GM20431 (cell line): ENCODE results near the gene LRRC55.
"Not testable (repeated sequence)": the region's sequence is repeated elsewhere in the genome, so short reads cannot be mapped to it uniquely, and the experiment has no call there.

Experiments
- in situ Hi-C: fragments of 300-500 bp; cut with MseI, MboI; formaldehyde crosslinking; loops from one replicate; pipeline ENCODE4 v1.15.0; 2020; ENCODE audit warnings: low sequenced_read_pairs; ENCODE audit not compliant: unreplicated experiment

LRRC55 gene

DNA sequence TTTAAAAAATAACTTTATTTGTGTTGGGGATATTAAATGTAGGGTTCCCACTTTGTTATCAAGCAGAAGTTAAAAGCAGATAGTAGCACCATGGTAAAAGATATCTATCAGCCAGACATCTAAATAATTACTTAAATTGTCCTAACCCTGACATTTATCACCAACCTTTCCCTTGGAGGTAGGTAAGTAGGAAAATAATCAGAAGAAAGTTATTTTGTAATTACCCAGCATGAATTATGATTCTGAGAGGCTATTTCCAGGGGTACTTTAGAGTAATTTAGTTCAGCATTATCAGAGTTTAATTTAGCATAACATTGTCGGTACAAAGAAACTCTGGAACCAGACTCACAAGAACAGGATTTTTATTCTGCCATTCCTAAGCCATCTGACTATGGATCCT is 23.2 kb upstream of the LRRC55 start:
- in situ Hi-C loops = no loop called here

DNA sequence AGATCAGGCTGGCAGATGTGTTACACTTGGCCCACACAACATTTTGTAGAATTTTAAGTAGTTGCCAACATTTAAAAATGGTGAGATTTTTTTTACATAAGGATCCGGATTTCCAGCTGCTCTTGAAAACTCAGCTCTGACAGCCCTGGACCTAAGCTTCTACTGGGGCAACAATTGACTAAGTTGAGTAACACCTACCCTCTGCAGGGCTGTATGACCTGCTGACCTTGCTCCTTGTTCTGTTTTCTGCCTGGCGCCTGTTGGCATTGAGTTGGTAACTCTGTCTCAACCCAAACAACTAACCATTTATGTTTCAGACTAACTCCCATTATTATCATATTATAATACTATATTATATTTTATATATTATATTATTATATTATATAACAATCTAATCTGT is 21.1 kb upstream of the LRRC55 start:
- in situ Hi-C loops = no loop called here

DNA sequence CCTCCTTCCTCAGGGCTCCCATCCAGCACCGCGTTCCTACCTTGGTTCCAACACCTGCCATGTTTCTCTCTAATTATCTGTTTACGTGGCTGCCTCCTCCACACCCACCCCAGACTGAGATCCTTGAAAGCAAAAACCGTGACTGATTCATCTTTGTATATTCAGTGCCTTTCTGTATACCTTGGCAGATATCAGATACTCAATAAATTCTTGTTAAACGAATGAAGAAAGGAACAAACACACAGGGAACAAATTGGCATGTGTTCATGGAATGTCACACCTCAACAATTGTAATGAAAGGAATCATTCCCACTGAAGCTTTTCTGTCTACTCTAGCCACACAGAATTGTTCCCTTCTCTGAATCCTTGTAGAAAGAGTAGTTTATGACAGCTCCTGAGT is 20.4 kb upstream of the LRRC55 start:
- in situ Hi-C loops = no loop called here

DNA sequence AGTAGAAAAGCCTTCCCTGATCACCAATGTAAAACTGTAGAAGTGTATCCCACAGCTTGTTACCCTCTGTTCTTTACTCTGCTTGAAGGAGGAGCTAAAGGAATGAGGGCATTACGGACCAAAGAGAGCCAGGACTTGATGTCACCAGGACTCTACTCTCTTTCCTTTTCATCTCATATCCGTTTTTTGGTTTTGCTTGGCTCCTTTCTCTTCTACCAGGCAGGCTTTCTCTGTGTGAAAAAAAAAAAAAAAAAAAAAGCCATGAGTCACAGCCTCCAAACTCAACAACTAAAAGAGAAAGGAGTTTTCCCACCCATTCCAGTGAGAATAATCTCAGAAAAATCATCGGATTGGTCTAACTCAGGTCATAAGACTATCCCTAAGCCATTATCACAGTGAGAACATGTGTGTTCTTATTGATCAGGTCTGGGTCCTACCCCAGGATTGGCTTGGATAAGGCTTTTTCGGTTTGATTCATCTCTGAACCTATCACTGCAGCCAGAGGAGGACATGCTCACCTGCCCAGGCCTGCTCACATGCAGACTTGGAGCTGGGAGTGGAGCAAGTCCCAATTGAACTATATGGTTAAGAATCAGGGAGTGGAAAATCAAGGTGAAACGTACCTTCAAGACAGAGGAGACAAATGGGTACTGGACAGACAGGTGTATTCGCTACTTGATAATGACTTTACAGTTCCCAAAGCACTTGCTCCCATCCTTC is 19.4 kb upstream of the LRRC55 start:
- in situ Hi-C loops = no loop called here

DNA sequence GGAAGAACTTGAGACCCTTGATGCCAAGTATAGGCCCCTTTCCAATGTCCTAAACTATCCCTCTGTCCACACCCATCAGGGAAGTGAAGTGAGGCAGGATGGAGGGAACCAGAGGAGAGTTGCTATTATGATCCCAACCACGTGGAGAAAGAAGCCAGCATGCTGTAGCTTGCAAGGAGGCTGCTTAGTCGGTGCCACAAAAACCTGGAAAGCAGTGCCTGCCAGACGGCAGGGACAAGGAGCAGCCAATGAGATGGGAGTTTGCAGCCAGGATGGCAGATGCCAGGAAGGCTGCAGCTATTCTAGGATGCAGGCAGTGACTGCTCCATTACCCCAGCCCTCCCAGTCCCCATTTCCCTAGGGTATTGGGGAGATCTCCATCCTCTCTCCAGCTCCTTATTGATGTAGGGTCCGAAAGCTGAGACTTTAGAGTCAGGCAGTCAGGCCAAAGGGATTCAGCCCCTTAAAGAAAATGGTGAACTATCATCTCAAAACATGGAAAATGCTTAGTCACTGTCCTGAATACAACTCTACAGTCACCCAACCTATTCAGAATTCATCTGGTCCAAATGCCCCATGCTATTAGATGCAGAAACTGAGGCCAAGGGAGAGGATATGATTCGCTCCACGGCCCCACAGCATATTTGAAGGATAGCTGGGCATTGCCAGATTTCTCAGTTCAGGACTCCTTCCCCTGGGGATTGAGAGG is 18.4 kb upstream of the LRRC55 start:
- in situ Hi-C loops = no loop called here

DNA sequence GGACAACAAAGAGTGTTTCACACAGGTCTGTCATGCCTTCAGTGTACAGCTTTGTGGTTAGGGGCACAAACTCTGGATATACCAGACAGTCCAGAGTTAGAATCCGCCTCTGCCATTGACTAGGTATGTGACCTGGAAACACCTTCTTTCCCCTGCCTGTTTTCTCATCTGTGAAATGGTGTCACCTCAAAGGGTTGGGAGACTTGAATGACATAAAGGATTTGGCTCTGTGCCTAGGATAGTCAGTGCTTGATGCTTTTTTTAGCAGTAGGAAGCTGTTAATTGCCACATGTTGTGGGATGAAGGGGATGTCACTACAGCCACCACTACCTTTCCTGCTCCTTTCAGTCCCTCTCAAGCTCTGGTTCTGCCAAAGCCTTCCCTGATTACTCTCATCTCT is 17.4 kb upstream of the LRRC55 start:
- in situ Hi-C loops = no loop called here

DNA sequence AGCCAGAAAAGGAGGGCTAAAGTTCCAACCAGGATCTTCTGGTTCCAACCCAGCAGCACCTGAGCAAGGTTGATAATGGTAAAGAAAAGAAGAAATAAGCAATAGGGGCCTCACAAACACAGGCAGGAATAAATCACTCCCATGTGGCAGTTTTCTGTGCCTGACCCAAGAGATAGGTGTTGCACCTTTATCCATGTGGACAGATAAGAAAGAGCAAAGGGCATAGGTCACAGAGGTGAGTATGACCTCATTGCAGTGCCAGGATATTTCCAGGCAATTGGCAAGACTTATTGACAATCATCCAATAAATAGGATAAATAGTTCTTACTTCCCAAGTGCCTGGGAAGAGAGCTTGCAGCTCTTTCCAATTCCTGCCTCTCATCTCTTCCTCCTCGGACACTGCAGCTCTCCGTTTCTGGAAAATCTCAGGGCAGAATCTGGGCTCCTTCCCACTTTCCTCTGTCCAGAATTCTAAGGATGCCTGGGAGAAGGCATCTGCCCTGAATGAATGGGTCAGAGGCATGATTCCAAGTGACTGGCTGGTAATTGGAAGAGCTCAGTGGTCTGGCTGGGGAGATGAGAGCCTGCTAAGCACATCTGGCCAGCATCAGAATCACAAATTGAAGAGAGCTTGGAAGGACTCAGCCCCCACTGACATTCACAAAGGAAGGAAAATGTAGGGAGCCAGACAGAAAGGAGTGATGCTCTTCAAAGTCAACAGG is 14.5 kb upstream of the LRRC55 start:
- in situ Hi-C loops = no loop called here

DNA sequence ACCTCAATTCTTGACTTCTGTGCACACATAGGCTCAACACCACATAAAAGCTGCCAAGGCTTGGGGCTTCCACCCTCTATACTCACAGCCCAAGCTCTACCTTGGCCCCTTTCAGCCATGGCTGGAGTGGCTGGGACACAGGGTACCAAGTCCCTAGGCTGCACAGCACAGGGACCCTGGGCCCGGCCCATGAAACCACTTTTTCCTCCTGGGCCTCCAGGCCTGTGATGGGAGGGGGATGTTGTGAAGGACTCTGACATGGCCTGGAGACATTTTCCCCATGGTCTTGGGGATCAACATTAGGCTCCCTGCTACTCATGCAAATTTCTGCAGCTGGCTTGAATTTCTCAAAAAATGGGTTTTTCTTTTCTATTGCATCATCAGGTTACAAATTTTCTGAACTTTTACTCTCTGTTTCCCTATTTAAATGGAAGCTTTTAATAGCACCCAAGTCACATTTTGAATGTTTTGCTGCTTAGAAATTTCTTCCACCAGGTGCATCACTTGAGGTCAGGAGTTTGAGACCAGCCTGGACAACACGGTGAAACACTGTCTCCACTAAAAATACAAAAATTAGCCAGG is 11.9 kb upstream of the LRRC55 start:
- in situ Hi-C loops = not testable (repeated sequence)

DNA sequence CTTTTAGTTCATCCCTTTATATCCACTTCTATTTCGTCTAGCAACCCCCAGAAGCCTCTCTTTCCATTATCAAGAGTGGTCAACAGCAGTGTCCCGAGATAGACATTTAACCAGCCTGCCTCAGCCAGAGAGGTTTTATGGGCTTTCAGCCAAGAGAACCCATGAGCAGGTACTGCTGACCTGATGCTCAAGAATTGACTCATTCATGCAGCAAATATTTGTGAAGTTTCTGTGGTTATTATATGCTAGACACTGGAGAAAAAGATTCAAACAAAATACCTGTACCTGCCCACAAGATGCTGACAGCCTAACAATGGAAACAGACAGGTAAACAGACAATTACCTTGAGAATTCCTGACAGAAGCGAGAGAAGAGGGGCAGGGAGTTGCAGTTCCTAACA is 9.7 kb upstream of the LRRC55 start:
- in situ Hi-C loops = no loop called here

DNA sequence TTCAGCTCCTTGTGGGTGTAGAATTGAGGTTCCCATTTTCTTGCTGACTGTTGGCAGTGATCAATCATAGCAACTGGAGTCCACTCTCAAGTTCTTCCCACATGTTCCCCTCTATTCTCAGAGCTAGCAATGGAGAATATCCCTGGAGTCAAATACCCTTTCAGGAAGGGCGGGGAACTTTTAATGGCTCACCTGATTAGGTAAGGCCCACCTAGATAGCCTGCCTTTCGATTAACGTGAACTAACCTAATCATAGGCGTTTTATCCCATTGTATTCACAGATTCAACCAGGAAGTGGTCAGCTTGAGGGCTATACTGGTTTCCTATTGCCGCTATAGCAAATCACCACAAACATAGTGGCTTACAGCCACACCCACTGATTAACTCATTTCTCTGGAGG is 7.1 kb upstream of the LRRC55 start:
- in situ Hi-C loops = no loop called here

DNA sequence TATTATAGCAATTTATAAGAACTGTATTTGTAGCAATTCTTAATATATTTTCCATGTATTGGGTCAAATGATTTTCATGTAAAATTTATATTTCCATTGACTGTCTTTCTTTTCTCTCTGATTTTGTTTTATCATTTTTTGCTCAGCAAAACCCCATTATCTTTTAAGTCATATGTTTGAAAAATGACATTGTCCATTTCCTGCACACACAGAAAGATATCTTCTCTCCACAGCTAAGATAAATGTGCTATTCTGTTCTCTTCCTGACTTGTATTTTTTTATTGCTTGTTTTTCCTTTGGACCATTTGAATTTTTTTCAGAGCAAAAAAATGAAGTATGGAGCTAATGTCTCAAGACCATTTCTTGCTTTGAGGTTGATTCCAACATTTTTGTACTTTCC is 6.3 kb upstream of the LRRC55 start:
- in situ Hi-C loops = no loop called here

DNA sequence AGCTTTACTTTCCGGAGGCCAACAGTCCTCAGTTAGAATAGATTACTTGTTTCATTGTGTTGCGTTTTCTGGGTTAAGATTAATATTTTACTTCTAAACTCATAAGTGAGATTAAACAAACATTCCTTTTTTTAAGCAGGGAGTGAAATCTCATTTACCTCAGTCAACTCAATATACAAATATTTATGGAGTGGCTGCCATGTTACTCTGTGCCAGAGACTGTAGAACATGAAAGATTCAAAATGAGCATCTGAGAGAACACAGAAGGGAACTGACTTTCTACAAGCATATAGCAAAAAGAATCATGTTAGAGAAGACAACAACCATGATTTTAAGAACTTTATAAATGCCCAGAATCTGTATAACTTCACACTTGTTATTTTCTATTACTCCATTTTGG is 3.4 kb upstream of the LRRC55 start:
- in situ Hi-C loops = no loop called here

DNA sequence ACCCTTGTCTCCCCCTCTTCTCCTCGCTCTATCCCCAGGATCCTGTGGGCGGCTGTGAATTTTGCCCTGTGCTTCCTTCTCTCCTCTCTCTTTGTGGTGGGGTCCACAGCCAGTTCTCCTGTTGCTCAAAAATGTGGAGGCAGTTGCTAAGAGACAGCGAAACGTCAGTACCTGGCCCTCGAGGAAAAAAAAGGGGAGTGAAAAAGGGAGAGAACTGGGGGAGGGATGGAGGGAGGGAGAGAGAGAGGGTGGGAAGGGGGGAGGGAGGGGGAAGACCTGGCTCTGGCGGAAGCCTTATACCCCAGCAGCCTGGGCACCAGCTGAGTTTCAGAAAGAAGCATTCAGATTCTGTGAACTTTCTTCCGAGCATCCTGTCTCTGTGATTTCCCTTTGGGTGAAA is 2.1 kb upstream of the LRRC55 start:
- in situ Hi-C loops = no loop called here

DNA sequence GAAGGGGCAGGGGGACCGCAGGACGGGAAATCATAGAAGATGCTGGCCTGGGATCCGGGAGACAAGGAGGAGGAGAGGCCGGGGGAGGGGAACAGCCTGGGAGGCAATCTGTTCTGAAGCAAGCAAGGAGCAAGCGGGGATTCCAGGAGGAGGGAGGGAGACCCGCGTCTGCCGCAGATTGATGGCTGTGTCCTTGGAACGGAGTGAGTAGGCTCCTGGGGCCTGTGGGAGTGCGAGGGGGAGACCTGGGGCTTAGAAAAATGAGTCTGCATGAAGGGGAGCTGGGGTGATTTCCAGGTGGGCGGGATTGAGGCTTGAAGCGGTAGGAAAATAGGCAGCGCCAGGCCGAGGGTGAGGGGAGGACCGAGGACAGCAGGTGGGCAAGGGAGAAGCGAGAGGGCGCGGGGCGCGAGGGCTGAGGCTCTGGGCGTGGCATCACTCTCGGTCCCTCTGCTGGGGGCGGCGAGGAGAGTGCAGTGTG is 1.6 kb upstream of the LRRC55 start:
- in situ Hi-C loops = no loop called here

DNA sequence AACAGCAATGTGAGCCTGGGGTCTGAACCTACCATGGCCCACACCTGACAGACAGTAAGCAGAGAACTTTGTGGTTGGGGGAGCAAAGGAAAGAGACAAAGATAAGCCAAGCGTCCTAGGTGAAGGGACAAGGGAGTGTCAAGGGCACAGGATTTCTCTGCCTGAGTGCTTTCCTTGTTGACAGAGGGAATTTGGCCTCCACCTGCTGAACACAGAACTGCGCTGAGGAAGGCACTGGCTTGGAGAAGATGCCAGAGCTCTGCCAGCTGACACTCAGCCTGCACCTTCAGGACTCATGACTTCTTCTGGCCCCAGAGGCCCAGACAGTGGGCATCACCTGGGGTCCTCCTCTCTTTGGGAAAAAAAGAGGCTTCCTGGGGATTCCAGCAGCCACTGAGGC is 789 bp upstream of the LRRC55 start:
- in situ Hi-C loops = no loop called here

DNA sequence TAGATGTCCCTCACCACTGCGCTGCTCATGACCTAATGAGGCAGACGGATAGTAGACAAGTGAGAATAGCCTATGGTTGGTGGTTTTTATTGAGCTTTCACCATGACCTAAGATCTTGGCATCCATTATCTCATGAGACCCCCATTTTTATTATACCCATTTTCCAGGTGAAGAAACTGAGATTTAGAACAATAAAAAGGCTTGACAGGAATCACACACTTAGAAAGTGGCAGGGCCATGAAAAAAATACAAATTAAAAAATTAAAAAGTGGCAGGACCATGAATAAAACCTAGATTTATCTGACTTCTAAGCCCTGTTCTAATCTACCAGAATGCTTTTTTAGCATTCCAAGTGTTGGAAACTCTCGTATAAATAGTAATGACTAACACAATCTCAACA is 1.1 kb downstream of the LRRC55 start:
- in situ Hi-C loops = no loop called here

DNA sequence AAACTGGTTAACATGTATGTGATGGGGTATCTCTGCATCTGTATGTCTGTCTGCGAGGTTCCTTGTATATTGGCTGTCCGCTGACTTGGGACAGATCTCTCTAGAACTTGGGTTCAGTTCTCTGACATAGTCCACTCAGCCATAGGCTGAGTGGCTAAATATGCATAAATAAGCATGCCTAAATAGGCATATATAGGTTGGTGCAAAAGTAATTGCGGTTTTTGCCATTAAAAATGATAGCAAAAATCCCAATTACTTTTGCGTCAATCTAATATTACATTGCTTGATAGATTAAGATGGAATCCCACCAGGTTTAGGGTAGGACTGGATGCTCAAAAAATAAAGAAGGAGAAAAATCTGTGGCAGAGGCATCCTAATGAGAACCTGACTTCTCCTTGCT is 8.8 kb downstream of the LRRC55 start:
- in situ Hi-C loops = no loop called here

DNA sequence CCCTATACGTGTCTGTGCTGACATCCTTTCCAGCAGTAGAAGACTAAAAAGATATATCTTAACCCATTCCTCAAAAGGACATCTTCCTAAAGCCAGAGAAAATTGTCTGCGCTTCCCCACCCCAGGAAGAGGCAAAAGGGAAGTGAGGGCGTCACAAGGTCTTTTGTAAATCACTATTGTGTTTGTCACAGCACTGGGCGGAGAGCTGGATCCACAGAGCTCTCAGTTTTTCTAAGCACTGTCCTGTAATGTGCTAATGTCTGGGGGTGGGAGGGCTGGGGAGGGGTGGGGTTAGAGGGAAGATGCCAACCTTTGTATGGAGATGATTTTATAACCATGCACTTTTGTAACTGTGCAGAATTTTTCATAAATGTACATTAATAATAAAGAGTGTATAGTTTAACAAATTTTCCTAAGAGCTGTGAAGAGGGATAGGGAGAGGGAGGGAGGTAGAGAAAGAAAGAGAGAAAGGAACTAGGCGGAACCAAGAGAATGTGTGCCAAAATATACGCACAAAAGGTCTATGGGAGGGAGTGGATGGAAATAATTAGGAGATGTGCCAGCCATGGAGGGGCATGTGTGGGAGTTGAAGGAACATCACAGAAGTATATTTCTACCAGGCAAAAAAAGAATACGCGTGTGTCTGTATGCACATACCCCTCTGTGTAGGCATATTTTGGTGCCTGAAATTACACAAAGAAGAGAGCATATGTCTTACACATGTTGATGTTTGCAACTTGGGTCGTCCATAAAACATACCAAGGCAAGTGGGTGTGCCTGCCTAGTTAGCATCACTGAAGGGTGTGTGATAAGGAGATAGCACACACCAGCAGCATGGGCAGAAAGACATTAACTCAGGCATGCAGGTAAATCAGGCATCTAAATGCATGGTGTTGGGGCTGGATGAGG is 9.8 kb downstream of the LRRC55 start:
- in situ Hi-C loops = no loop called here

DNA sequence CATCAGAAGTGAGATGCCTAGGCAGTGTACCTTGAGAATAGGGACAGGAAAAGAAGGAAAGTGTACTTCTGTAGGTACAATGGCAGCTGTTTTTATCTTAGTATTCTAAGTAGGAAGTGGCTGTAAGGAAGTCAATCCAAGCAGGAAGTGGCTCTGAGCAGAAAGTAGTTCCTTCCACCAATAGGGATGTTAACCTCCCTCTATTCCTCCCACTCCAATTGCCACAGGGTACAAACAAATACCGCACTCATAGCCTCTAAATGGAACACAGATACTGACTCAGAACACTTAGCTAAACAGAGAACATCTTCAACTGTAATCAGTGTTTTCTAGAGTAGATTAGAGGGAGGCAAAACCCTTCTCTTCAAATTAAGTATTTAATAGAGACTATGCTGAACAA is 10.6 kb downstream of the LRRC55 start:
- in situ Hi-C loops = no loop called here

DNA sequence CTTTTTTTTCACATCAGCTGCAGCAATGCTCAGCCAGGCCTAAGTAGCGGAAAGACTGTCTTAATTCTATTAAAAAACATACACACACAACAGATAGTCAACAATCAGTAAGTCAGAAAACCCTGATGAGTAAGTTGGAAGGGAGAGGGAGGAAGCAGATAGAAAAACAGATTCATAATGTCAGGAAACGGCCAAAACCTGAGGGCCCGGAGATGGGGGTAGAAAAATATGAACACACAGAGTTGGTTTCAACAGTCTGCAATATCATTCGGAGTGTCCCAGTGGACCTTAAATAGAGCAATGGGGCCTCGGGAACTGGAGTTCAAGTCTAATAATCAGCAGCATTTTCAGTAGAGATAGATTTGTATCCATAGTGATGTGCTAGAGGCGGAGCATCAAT is 14.8 kb downstream of the LRRC55 start:
- in situ Hi-C loops = no loop called here
